Measurements from ENCODE around the gene MTCP1.

Gene MTCP1

DNA sequence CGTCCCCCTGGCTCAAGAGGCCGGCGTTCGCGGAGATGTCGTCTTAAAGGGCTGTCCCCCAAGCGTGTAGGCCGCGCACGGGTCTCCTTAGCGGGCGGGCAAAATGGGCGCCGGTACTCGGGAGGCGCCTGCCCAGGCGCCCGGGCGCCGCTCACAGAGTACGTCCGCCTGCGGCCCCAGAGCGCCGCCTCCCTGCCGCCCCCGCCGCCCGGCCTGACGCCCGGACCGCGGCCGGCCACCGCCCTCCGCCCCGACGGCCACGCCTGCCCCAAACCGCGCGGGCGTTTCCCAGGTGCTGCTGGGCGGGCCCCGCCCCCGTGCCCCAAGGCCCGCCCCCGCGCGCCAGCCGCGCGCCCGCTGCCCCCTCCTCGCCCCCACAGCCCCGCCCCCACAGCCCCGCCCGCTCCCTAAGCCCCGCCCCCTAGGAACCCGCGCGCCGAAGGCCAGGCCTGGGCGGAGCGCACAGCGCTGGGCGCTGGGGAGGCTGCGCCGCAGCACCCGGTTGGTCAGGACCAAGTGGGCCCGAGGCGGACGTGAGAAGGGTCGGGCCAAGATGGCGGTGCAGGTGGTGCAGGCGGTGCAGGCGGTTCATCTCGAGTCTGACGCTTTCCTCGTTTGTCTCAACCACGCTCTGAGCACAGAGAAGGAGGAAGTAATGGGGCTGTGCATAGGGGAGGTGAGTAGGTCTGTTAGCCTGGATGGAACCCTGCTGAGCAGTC is at the start of gene MTCP1, which contains the start of the genes BRCC3 and CMC4:
MTCP1 (minus strand) TSS at position 162 of the 719 bp plus-strand sequence. CDS start 5,126 bp downstream, outside the sequence.
BRCC3 (plus strand) TSS at position 534 of the 719 bp plus-strand sequence; CDS start at position 554, 20 bp downstream.
CMC4 (minus strand) TSS at position 162 of the 719 bp plus-strand sequence. CDS start 7,113 bp downstream, outside the sequence.
- peak; percentile 66 for DNase-seq (ENCODE audit: low read depth)

GRCh38 chrX:155115174-155115819 is 44.4 kb upstream of the MTCP1 start:
- no peak for DNase-seq (ENCODE audit: low read depth)

GRCh38 chrX:155113097-155113496 is 42.2 kb upstream of the MTCP1 start:
- DNase-seq (ENCODE audit: low read depth), result no peak

GRCh38 chrX:155112171-155112570 is 41.2 kb upstream of the MTCP1 start:
- no peak for DNase-seq (ENCODE audit: low read depth)

GRCh38 chrX:155108427-155108826 is 37.5 kb upstream of the MTCP1 start:
- no peak for DNase-seq (ENCODE audit: low read depth)

GRCh38 chrX:155105919-155106318 is 35.0 kb upstream of the MTCP1 start:
- DNase-seq (ENCODE audit: low read depth), result no peak

GRCh38 chrX:155094468-155095061 is 23.6 kb upstream of the MTCP1 start:
- no peak for DNase-seq (ENCODE audit: low read depth)

DNA sequence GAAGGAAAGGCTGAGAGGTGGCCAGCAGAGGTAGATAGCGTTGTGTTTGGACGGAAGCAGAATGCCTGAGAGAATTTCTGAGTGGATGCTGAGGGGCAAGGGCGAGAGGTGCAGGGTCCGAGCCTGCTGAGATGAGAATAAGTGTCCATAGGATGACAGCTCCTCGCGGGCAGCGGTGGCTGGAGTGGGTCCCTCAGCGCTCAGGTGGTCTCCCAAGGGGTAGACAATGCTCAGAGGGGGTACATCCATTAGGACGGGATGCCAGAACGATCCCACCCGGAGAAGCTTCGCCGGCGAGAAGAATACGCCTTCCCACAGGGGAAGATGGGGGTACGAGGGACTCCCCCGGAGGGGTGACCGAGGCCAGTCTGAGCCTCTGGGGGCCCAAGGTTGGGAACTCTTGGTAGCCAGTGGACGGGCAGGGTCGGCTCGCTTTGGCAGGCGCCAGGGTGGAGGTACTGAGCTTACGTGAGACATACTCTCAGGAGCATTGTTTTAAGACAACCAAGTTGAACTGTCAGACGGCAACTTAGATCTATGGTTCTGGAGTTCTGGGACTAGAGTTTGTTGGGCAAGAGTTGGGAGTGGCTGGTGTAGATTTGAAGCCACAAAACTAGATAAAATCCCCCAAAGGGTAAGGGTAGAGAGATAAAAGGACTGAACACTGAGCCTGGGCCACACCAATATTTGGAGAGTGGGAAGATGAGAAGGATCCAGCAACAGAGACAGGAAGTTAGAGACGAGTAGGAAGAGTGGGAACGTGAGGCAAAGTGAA is 16.2 kb upstream of the MTCP1 start:
- no peak for DNase-seq (ENCODE audit: low read depth)

GRCh38 chrX:155086202-155086840 is 15.4 kb upstream of the MTCP1 start:
- DNase-seq (ENCODE audit: low read depth), result no peak

DNA sequence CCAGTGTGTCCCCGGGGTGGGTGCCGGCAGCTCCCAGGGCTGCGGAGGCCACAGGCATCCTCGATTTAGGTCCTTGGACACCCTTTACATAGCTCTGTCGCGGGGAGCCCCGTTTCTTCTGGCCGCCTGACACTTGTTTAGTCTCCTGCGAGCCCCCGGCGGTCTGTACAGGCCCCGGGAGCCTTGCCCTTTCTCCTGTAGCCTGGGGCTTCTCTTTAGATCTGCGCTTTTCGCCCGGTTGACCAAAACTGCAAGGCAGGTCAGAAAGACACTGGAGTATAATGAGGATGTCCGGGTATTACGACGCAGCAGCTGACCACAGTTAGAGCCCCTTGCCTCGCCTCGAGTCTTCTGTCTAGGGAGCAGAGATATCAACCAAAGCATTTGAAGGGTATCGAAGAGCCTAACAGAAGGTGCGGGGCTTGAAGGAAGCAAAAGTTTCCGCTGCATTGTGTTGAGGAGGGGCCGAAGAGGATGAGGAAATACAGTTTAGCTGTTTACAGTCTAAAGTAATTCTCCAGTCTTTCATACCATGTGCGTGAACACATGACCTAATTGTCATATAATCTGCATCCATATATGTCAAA is 851 bp upstream of the MTCP1 start:
- DNase-seq (ENCODE audit: low read depth), result no peak

DNA sequence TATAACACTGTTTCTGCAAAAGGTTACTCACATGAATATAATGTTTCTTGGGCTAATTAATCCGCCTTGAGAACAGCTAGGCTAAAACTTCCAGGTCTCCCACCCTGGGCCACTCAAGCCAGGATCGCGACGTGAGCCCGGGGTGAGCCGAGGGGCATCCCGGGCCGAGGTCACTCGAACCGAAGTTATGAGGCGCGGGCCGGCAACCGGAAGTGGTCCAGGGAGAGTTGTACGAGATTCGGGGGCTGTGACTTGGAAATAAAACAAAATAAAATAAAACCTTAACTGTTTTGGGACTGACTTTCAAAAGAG is 317 bp downstream of the MTCP1 start:
- DNase-seq (ENCODE audit: low read depth), result no peak

- DNase-seq (ENCODE audit: low read depth), result no peak
Measured at GRCh38 chrX:155070038-155070437, 898 bp downstream of the MTCP1 start.

- DNase-seq (ENCODE audit: low read depth), result no peak
Measured at GRCh38 chrX:155069414-155069813, 1.5 kb downstream of the MTCP1 start.

GRCh38 chrX:155068165-155068564 is 2.8 kb downstream of the MTCP1 start:
- DNase-seq (ENCODE audit: low read depth), result no peak

- no peak for DNase-seq (ENCODE audit: low read depth)
Measured at GRCh38 chrX:155065035-155065734, 5.8 kb downstream of the MTCP1 start.

GRCh38 chrX:155061760-155062159 is 9.2 kb downstream of the MTCP1 start:
- no peak for DNase-seq (ENCODE audit: low read depth)

GRCh38 chrX:155056877-155057792 is 13.8 kb downstream of the MTCP1 start:
- DNase-seq (ENCODE audit: low read depth), result peak; percentile 38

- no peak for DNase-seq (ENCODE audit: low read depth)
Measured at GRCh38 chrX:155056471-155056870, 14.5 kb downstream of the MTCP1 start.

GRCh38 chrX:155055494-155055893 is 15.4 kb downstream of the MTCP1 start:
- DNase-seq (ENCODE audit: low read depth), result no peak

- no peak for DNase-seq (ENCODE audit: low read depth)
Measured at GRCh38 chrX:155054255-155054654, 16.7 kb downstream of the MTCP1 start.
